Brain microvascular endothelial cell (primary cell): Measurements from ENCODE around the gene PSMD3.
A peak's percentile ranks its signal among the peaks of the same experiment; 100 is the strongest.

Experiments used
- DNase-seq: peaks from one replicate; pipeline ENCODE4 v3.0.0-alpha.2; 2020
- H3K27ac ChIP-seq: fragments of 250-450 bp; sonication (Bioruptor Pico); 2 replicates; pipeline ENCODE4 v1.5.1; 2020; ENCODE audit warnings: mild to moderate bottlenecking, moderate library complexity
- H3K27me3 ChIP-seq: fragments of 250-450 bp; sonication (Bioruptor Pico); replicated peaks from 2 replicates; pipeline ENCODE4 v1.5.1; 2020; ENCODE audit warnings: mild to moderate bottlenecking
- H3K36me3 ChIP-seq: fragments of 250-450 bp; sonication (Bioruptor Pico); replicated peaks from 2 replicates; pipeline ENCODE4 v1.5.1; 2020; ENCODE audit warnings: mild to moderate bottlenecking
- H3K4me3 ChIP-seq: 2 replicates; pipeline ENCODE4 v1.5.1; 2011; ENCODE audit warnings: low read depth, mild to moderate bottlenecking, control low read depth, low read length, moderate library complexity
- in situ Hi-C: cut with HindIII; loops from 2 replicates; pipeline ENCODE4 v1.10.0; 2017; ENCODE audit warnings: low sequenced_read_pairs, low pct_ligation_motif_present
- TF ChIP-seq, protein P1 (sequence below): IDR thresholded peaks from 2 replicates; pipeline ENCODE4 v1.5.1; 2011; ENCODE audit warnings: low read depth, mild to moderate bottlenecking, moderate library complexity, low read length, control low read depth, inconsistent platforms; ENCODE audit errors: missing control alignments

Gene PSMD3

DNA sequence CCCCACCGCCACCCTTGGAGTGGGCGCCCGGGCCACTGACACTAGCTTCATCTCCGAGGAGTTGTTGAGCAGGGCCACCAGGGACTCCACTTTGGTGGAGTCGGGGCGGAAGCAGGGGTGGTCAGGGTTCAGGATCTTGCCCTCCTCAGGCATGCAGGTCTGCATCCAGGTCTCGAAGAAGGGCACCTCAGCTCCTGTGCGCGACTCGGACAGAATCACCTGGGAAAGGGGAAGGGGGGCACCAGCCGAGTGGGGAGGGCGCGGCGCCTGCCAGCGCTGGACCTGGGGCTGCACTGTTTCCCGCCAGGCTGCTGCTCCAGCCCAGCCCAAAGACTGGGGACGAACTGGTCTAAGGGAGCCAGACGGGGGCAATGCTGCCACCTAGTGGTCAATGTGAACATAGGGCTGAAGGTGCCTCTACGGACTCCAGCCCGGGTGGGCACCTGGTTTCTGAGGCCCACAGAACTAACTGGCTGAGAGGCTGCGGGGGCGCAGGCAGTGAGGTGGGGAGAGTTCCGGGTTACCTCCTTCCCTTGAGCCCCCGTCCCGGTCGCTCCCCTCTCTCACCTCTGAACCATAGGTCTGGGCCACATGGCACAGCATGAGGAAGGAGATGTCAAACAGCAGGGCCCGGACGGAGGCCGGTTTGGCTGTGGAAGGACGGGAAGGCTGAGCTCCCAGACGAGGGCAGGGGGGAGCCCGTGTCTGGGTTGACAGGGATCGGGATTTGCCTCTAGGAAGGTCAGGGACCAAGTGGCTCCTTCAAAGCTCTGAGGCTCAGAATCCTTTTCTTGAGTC, 46.4 kb downstream of the PSMD3 start:
- in situ Hi-C loops: no loop called here
- TF ChIP-seq, protein P1, sequence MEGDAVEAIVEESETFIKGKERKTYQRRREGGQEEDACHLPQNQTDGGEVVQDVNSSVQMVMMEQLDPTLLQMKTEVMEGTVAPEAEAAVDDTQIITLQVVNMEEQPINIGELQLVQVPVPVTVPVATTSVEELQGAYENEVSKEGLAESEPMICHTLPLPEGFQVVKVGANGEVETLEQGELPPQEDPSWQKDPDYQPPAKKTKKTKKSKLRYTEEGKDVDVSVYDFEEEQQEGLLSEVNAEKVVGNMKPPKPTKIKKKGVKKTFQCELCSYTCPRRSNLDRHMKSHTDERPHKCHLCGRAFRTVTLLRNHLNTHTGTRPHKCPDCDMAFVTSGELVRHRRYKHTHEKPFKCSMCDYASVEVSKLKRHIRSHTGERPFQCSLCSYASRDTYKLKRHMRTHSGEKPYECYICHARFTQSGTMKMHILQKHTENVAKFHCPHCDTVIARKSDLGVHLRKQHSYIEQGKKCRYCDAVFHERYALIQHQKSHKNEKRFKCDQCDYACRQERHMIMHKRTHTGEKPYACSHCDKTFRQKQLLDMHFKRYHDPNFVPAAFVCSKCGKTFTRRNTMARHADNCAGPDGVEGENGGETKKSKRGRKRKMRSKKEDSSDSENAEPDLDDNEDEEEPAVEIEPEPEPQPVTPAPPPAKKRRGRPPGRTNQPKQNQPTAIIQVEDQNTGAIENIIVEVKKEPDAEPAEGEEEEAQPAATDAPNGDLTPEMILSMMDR: peak; percentile 91

GRCh38 chr17:40027614-40028012, 47.0 kb downstream of the PSMD3 start:
- TF ChIP-seq, protein P1: no peak
- in situ Hi-C loops: no loop called here
- DNase-seq: no peak
- Histone ChIP-seq H3K27me3 (no peaks in the 10 kb centered on the region), H3K36me3 (peaks cover 31% of the 10 kb centered on the region), H3K27ac (no peak overlapping the region), H3K4me3 (no peak overlapping the region)

More for the DNA sequence above, 46.4 kb downstream of the PSMD3 start:
- H3K36me3 ChIP-seq: peaks cover 32% of the 10 kb centered on the region
- no peak overlapping the region for H3K4me3 ChIP-seq
- H3K27me3 ChIP-seq: no peaks in the 10 kb centered on the region
- DNase-seq: peak; percentile 62
- H3K27ac ChIP-seq: no peak overlapping the region

- DNase-seq: no peak
- in situ Hi-C loops: no loop called here
- H3K27ac ChIP-seq: no peak overlapping the region
- H3K36me3 ChIP-seq: peaks cover 36% of the 10 kb centered on the region
- H3K4me3 ChIP-seq: no peak overlapping the region
- TF ChIP-seq, protein P1: no peak
- H3K27me3 ChIP-seq: no peaks in the 10 kb centered on the region
These were observed 48.0 kb downstream of the PSMD3 start for GRCh38 chr17:40028595-40028994.

GRCh38 chr17:40031706-40032105, 51.1 kb downstream of the PSMD3 start:
- Histone ChIP-seq H3K36me3 (peaks cover 38% of the 10 kb centered on the region), H3K4me3 (no peak overlapping the region), H3K27me3 (no peaks in the 10 kb centered on the region), H3K27ac (no peak overlapping the region)
- in situ Hi-C loops: no loop called here
- DNase-seq: no peak
- TF ChIP-seq, protein P1: no peak

GRCh38 chr17:40032322-40033320, 52.0 kb downstream of the PSMD3 start:
- Histone ChIP-seq H3K27ac (no peak overlapping the region), H3K4me3 (no peak overlapping the region), H3K27me3 (no peaks in the 10 kb centered on the region), H3K36me3 (peaks cover 36% of the 10 kb centered on the region)
- no peak for DNase-seq
- in situ Hi-C loops: no loop called here
- TF ChIP-seq, protein P1: no peak
